ENCODE results near the gene KCNK3.
"Not testable (repeated sequence)": the region's sequence is repeated elsewhere in the genome, so short reads cannot be mapped to it uniquely, and the experiment has no call there.

Gene KCNK3

GRCh38 chr2:26653207-26654060 is 39.1 kb upstream of the KCNK3 start:
- H3K9ac ChIP-seq (ENCODE audit: low read length) = no peak overlapping the region
- no peaks in the 10 kb centered on the region for H3K36me3 ChIP-seq (replicated peaks; ENCODE audit: insufficient read depth, low read length)
- no peaks in the 10 kb centered on the region for H3K4me1 ChIP-seq (ENCODE audit: low read length)
- no peak overlapping the region for H3K4me3 ChIP-seq (ENCODE audit: low read length)
- H3F3A ChIP-seq (ENCODE audit: insufficient read depth, low read length) = no peaks in the 10 kb centered on the region
- no peak for DNase-seq
- peaks cover 70% of the 10 kb centered on the region for H3K27me3 ChIP-seq (replicated peaks; ENCODE audit: insufficient read depth, low read length)
- H3K9me3 ChIP-seq (replicated peaks; ENCODE audit: insufficient read depth, low read length) = no peaks in the 10 kb centered on the region
- H2AFZ ChIP-seq (ENCODE audit: low read length) = no peak overlapping the region
- no peak overlapping the region for H3K27ac ChIP-seq (ENCODE audit: low read length)
- H3K4me2 ChIP-seq (ENCODE audit: low read depth, low read length) = no peak overlapping the region
- H3K9me2 ChIP-seq (replicated peaks; ENCODE audit: insufficient read depth, low read length) = no peaks in the 10 kb centered on the region
- H4K20me1 ChIP-seq (ENCODE audit: insufficient read depth, low read length) = no peaks in the 10 kb centered on the region
- TF ChIP-seq EZH2phosphoT487 (IDR thresholded peaks at IDR 0.05; ENCODE audit: low read length) (no peak), CTCF (IDR thresholded peaks at IDR 0.05; ENCODE audit: low read length) (no peak), EZH2 (optimal IDR thresholded peaks at IDR 0.05; ENCODE audit: low read depth, low read length) (no peak)
- no peaks in the 10 kb centered on the region for H3K79me2 ChIP-seq (ENCODE audit: low read length)

- no peak for DNase-seq
- no peak overlapping the region for H3K9ac ChIP-seq (ENCODE audit: low read length)
- H3K79me2 ChIP-seq (ENCODE audit: low read length) = no peaks in the 10 kb centered on the region
- H2AFZ ChIP-seq (ENCODE audit: low read length) = no peak overlapping the region
- no peaks in the 10 kb centered on the region for H3F3A ChIP-seq (ENCODE audit: insufficient read depth, low read length)
- H3K27me3 ChIP-seq (replicated peaks; ENCODE audit: insufficient read depth, low read length) = peaks cover 71% of the 10 kb centered on the region
- H3K4me2 ChIP-seq (ENCODE audit: low read depth, low read length) = no peak overlapping the region
- no peaks in the 10 kb centered on the region for H3K9me3 ChIP-seq (replicated peaks; ENCODE audit: insufficient read depth, low read length)
- no peaks in the 10 kb centered on the region for H3K9me2 ChIP-seq (replicated peaks; ENCODE audit: insufficient read depth, low read length)
- no peak overlapping the region for H3K4me3 ChIP-seq (ENCODE audit: low read length)
- TF ChIP-seq EZH2 (optimal IDR thresholded peaks at IDR 0.05; ENCODE audit: low read depth, low read length) (no peak), CTCF (IDR thresholded peaks at IDR 0.05; ENCODE audit: low read length) (no peak), EZH2phosphoT487 (IDR thresholded peaks at IDR 0.05; ENCODE audit: low read length) (no peak)
- no peak overlapping the region for H3K27ac ChIP-seq (ENCODE audit: low read length)
- no peaks in the 10 kb centered on the region for H4K20me1 ChIP-seq (ENCODE audit: insufficient read depth, low read length)
- no peaks in the 10 kb centered on the region for H3K36me3 ChIP-seq (replicated peaks; ENCODE audit: insufficient read depth, low read length)
- no peaks in the 10 kb centered on the region for H3K4me1 ChIP-seq (ENCODE audit: low read length)
These were observed 38.5 kb upstream of the KCNK3 start for GRCh38 chr2:26654061-26654340.

GRCh38 chr2:26655120-26655519 is 37.4 kb upstream of the KCNK3 start:
- not testable (repeated sequence) for H3K4me1 ChIP-seq (ENCODE audit: low read length); H4K20me1 ChIP-seq (ENCODE audit: insufficient read depth, low read length); H3K36me3 ChIP-seq (replicated peaks; ENCODE audit: insufficient read depth, low read length); H3K9ac ChIP-seq (ENCODE audit: low read length); DNase-seq; H3K9me3 ChIP-seq (replicated peaks; ENCODE audit: insufficient read depth, low read length); H2AFZ ChIP-seq (ENCODE audit: low read length); H3K4me3 ChIP-seq (ENCODE audit: low read length); H3K4me2 ChIP-seq (ENCODE audit: low read depth, low read length); H3K9me2 ChIP-seq (replicated peaks; ENCODE audit: insufficient read depth, low read length); H3K27ac ChIP-seq (ENCODE audit: low read length); H3K79me2 ChIP-seq (ENCODE audit: low read length); H3F3A ChIP-seq (ENCODE audit: insufficient read depth, low read length)
- H3K27me3 ChIP-seq (replicated peaks; ENCODE audit: insufficient read depth, low read length) = peaks cover 71% of the 10 kb centered on the region

GRCh38 chr2:26655611-26656195 is 36.8 kb upstream of the KCNK3 start:
- Histone ChIP-seq H3K27ac (ENCODE audit: low read length) (no peak overlapping the region), H3K27me3 (replicated peaks; ENCODE audit: insufficient read depth, low read length) (peaks cover 71% of the 10 kb centered on the region), H3K4me2 (ENCODE audit: low read depth, low read length) (no peak overlapping the region), H3F3A (ENCODE audit: insufficient read depth, low read length) (no peaks in the 10 kb centered on the region), H3K79me2 (ENCODE audit: low read length) (no peaks in the 10 kb centered on the region), H3K4me3 (ENCODE audit: low read length) (no peak overlapping the region), H4K20me1 (ENCODE audit: insufficient read depth, low read length) (no peaks in the 10 kb centered on the region), H3K36me3 (replicated peaks; ENCODE audit: insufficient read depth, low read length) (no peaks in the 10 kb centered on the region), H3K9me2 (replicated peaks; ENCODE audit: insufficient read depth, low read length) (no peaks in the 10 kb centered on the region), H3K9me3 (replicated peaks; ENCODE audit: insufficient read depth, low read length) (no peaks in the 10 kb centered on the region), H3K4me1 (ENCODE audit: low read length) (no peaks in the 10 kb centered on the region), H2AFZ (ENCODE audit: low read length) (no peak overlapping the region), H3K9ac (ENCODE audit: low read length) (no peak overlapping the region)
- no peak for TF ChIP-seq CTCF (IDR thresholded peaks at IDR 0.05; ENCODE audit: low read length)
- TF ChIP-seq EZH2 (optimal IDR thresholded peaks at IDR 0.05; ENCODE audit: low read depth, low read length) = no peak
- no peak for TF ChIP-seq EZH2phosphoT487 (IDR thresholded peaks at IDR 0.05; ENCODE audit: low read length)
- DNase-seq = no peak
